Panc1 (cell line): Measurements from ENCODE around the gene PAAF1. TPM values are rescaled to one million over a fixed set of nuclear protein-coding genes. Genes with fewer than 3 reads are reported as not detected.

ENCODE experiments used
- ATAC-seq: fragments of 200-7000 bp; cut with Tn5 transposase; 2 replicates; pipeline ENCODE4 v1.9.1; 2020; ENCODE audit warnings: mild to moderate bottlenecking, moderate library complexity
- BruUV-seq: library from RNA; stranded (reverse); fragments of 400-500 nt; replicated peaks from 2 replicates; lab custom pipeline; 2021; lab: Mats Ljungman, UMichigan
- CTCF ChIA-PET: fragments of 300-600 bp; sonication (Branson Sonifier 250); formaldehyde crosslinking; loops from one replicate; lab custom pipeline; 2022; ENCODE audit warnings: antibody characterized with exemption; lab: Charles Lee
- POLR2A ChIA-PET: fragments of 300-600 bp; sonication (Branson Sonifier 250); formaldehyde crosslinking; loops from one replicate; lab custom pipeline; 2022; ENCODE audit warnings: antibody characterized with exemption; lab: Charles Lee
- DNase-seq: peaks from one replicate; pipeline ENCODE4 v3.0.0-alpha.2; 2010; ENCODE audit warnings: low read depth, low spot score
- H3K27ac ChIP-seq: 2 replicates; pipeline ENCODE4 v1.5.1; 2011; ENCODE audit warnings: mild to moderate bottlenecking, low read length, inconsistent platforms
- H3K27me3 ChIP-seq: fragments of 200-500 bp; sonication (Bioruptor generic); 2 replicates; pipeline ENCODE4 v1.6.0; 2014; ENCODE audit warnings: low read length, inconsistent platforms; ENCODE audit not compliant: control insufficient read depth, insufficient read depth
- H3K36me3 ChIP-seq: fragments of 200-500 bp; sonication (Bioruptor generic); 2 replicates; pipeline ENCODE4 v1.5.1; 2014; ENCODE audit warnings: inconsistent platforms, mild to moderate bottlenecking, low read length, moderate library complexity; ENCODE audit not compliant: control insufficient read depth, insufficient read depth
- H3K4me1 ChIP-seq: 2 replicates; pipeline ENCODE4 v1.5.1; 2011; ENCODE audit warnings: inconsistent platforms, mild to moderate bottlenecking, low read length, moderate library complexity; ENCODE audit not compliant: control insufficient read depth, insufficient read depth
- H3K4me3 ChIP-seq, 2 experiments: 2 replicates each; pipeline ENCODE4 v1.5.1; 2011 to 2012; ENCODE audit warnings: low read depth in 2 of 2, low read length in 2 of 2, mild to moderate bottlenecking in 2 of 2, inconsistent platforms in 1 of 2, moderate library complexity in 1 of 2
- H3K9me3 ChIP-seq: fragments of 200-500 bp; sonication (Bioruptor generic); 2 replicates; pipeline ENCODE4 v1.5.1; 2014; ENCODE audit warnings: low read depth, mild to moderate bottlenecking, inconsistent platforms, low read length, moderate library complexity; ENCODE audit not compliant: control insufficient read depth, insufficient read depth
- POLR2AphosphoS5 ChIP-seq: IDR thresholded peaks from 2 replicates; pipeline ENCODE4 v1.6.1; 2012; ENCODE audit warnings: mild to moderate bottlenecking, low read depth, low read length, moderate library complexity
- REST ChIP-seq, 2 experiments: IDR thresholded peaks; 2 replicates each; pipeline ENCODE4 v1.6.1; 2011 to 2012; ENCODE audit warnings: low read depth in 2 of 2, control low read depth in 1 of 2, low read length in 1 of 2, mild to moderate bottlenecking in 1 of 2, moderate library complexity in 1 of 2; ENCODE audit not compliant: insufficient read depth in 1 of 2
- SIN3A ChIP-seq: IDR thresholded peaks from 2 replicates; pipeline ENCODE4 v1.6.1; 2012; ENCODE audit warnings: low read depth, mild to moderate bottlenecking, low read length, moderate library complexity, borderline replicate concordance; ENCODE audit not compliant: insufficient read depth
- TCF7L2 ChIP-seq: IDR thresholded peaks from 2 replicates; pipeline ENCODE4 v1.6.1; 2011; ENCODE audit warnings: mild to moderate bottlenecking, low read depth, low read length, inconsistent platforms
- in situ Hi-C: cut with HindIII; loops from 2 replicates; pipeline ENCODE4 v1.10.0; 2016; ENCODE audit warnings: low sequenced_read_pairs, low pct_unique_long_range_greater_than_20kb
- intact Hi-C: fragments of 100-400 bp; cut with micrococcal nuclease; formaldehyde crosslinking; loops from one replicate; pipeline ENCODE4 v1.10.0; 2022; ENCODE audit not compliant: unreplicated experiment
- total RNA-seq: library from RNA; stranded (reverse); gene quantifications from one replicate; pipeline ENCODE4 v1.2.1, GENCODE V29; 2021; ENCODE audit not compliant: unreplicated experiment
- TF ChIP-seq, protein P1 (sequence below): fragments of 450-650 bp; IDR thresholded peaks from 2 replicates; pipeline ENCODE4 v1.5.1; 2017; ENCODE audit warnings: mild to moderate bottlenecking

Gene PAAF1
- total RNA-seq, 1 experiment from 2014 or later: 22.1 TPM

DNA sequence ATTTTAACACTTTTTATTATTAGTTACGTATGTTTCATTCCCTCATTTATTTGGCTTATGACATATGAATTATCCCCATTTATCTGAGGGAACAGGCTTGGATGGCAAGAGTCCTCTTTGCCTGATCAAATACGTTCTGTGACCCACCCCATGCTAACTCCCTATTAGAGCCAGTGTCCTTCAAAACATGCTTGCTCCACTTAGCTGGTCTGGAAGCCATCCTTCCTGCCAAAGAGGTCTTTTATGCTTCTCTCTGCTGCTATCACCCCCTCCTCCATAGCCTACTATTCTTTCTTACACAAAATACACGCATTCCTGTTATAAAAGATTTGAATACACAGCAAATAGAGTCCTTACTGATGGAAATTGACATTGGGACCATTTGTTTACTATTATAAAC, 6.5 kb upstream of the PAAF1 start:
- ChIA-PET CTCF (no interaction called here), POLR2A (interaction anchor here (0.6 to 0.9 kb wide), 2 partner anchors 91 to 109 kb away, joined by 3 to 5 read pairs; no protein-coding TSS in a partner anchor)
- peaks cover 11% of the 10 kb centered on the region for H3K36me3 ChIP-seq
- TF ChIP-seq, protein P1, sequence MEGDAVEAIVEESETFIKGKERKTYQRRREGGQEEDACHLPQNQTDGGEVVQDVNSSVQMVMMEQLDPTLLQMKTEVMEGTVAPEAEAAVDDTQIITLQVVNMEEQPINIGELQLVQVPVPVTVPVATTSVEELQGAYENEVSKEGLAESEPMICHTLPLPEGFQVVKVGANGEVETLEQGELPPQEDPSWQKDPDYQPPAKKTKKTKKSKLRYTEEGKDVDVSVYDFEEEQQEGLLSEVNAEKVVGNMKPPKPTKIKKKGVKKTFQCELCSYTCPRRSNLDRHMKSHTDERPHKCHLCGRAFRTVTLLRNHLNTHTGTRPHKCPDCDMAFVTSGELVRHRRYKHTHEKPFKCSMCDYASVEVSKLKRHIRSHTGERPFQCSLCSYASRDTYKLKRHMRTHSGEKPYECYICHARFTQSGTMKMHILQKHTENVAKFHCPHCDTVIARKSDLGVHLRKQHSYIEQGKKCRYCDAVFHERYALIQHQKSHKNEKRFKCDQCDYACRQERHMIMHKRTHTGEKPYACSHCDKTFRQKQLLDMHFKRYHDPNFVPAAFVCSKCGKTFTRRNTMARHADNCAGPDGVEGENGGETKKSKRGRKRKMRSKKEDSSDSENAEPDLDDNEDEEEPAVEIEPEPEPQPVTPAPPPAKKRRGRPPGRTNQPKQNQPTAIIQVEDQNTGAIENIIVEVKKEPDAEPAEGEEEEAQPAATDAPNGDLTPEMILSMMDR: no peak
- TF ChIP-seq POLR2AphosphoS5: no peak
- TF ChIP-seq REST (IDR thresholded peaks at IDR 0.05; ENCODE audit: insufficient read depth in 1 of 2, low read depth in 2 of 2, low read length in 1 of 2): no peak
- TF ChIP-seq TCF7L2: no peak
- TF ChIP-seq SIN3A: no peak
- no peaks in the 10 kb centered on the region for H3K9me3 ChIP-seq
- H3K4me1 ChIP-seq: peaks cover 9% of the 10 kb centered on the region
- H3K27me3 ChIP-seq: no peaks in the 10 kb centered on the region
- ATAC-seq: peak; percentile 15; the same call in 1 of the 2 replicates
- H3K4me3 ChIP-seq: no peak overlapping the region
- intact Hi-C loops (no loop called here), in situ Hi-C loops (no loop called here)
- no TSS peak for BruUV-seq
- DNase-seq: no peak
- H3K27ac ChIP-seq: no peak overlapping the region

DNA sequence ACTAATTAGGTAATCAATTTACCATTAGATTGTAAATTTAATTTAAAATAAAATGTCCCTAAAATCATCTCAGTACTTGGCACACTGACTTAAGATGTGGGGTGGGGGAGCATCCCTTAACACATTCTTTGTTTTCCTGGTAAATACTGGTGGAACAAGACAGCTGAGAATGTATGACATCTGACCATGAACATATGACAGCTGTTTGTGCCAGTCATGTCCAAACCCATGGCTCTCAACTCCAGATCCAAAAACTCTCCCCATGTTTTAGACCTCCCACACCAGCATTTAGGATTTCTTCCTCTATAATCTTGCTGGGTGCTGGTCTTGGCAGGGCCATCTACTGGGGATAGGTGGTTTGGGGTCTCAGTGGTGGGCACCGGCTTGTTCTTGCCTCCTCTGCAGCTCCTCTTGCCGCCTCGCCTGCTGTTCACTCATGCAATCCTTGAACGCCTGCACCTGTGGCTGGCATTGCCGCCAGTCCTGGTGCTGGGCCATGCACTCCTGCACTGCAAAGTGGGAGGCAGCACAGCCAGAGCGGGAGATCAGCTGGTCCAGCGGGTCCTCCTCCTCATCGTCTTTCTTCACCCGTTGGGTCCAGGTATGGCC, 3.9 kb upstream of the PAAF1 start:
- Histone ChIP-seq H3K4me3 (no peak overlapping the region), H3K27me3 (no peaks in the 10 kb centered on the region), H3K9me3 (no peaks in the 10 kb centered on the region), H3K4me1 (peaks cover 18% of the 10 kb centered on the region), H3K36me3 (peaks cover 11% of the 10 kb centered on the region), H3K27ac (no peak overlapping the region)
- TF ChIP-seq POLR2AphosphoS5 (no peak), REST (IDR thresholded peaks at IDR 0.05; ENCODE audit: insufficient read depth in 1 of 2, low read depth in 2 of 2, low read length in 1 of 2) (no peak), SIN3A (no peak), TCF7L2 (no peak)
- TF ChIP-seq, protein P1: no peak
- ATAC-seq (no peak), DNase-seq (no peak)
- intact Hi-C loops (no loop called here), in situ Hi-C loops (no loop called here)
- ChIA-PET CTCF (interaction anchor here (0.6 kb wide), 1 partner anchor 691 kb away, joined by 7 read pairs; no protein-coding TSS in a partner anchor), POLR2A (no interaction called here)
- BruUV-seq: no TSS peak
